A549 (cell line): Measurements from ENCODE around the gene UCP3. TPM values are rescaled to one million over a fixed set of nuclear protein-coding genes. Genes with fewer than 3 reads are reported as not detected.

Source experiments
- ATAC-seq, 2 experiments: fragments of 200-7000 bp in 1 of 2; fragments of >200 bp in 1 of 2; cut with Nextera tagmentation in 1 of 2; cut with Tn5 transposase in 1 of 2; 3 replicates each; pipeline versions ENCODE4 v1.8.0 to v1.9.1; 2018 to 2020; ENCODE audit warnings: mild to moderate bottlenecking in 1 of 2, moderate library complexity in 1 of 2
- CTCF ChIA-PET: fragments of 300-600 bp; sonication (Branson Sonifier 250); formaldehyde crosslinking; extraction: SDS; loops from one replicate; lab custom pipeline; 2021; ENCODE audit warnings: antibody characterized with exemption, inconsistent platforms; lab: Yijun Ruan, JAX
- POLR2A ChIA-PET: fragments of 350-600 bp; formaldehyde crosslinking; extraction: SDS; loops from one replicate; lab custom pipeline; 2021; ENCODE audit warnings: antibody characterized with exemption, inconsistent platforms; lab: Yijun Ruan, JAX
- DNase-seq, 2 experiments: peaks; one replicate each; pipeline versions ENCODE4 v3.0.0 to v3.0.0-alpha.2; 2011 to 2016; ENCODE audit warnings: low read depth in 1 of 2, low spot score in 1 of 2
- FAIRE-seq: peaks from 2 replicates; lab custom pipeline; 2011; peaks lifted over from hg19 to GRCh38; lab: Jason Lieb, UNC
- H3K27ac ChIP-seq, 2 experiments: fragments of >200 bp; sonication (Bioruptor Twin); formaldehyde crosslinking; 3 replicates each; pipeline ENCODE4 v1.5.1; 2016 to 2017
- H3K4me1 ChIP-seq: fragments of >200 bp; sonication (Bioruptor Twin); formaldehyde crosslinking; 3 replicates; pipeline ENCODE4 v1.6.1; 2016
- H3K4me2 ChIP-seq: fragments of >200 bp; sonication (Bioruptor Twin); formaldehyde crosslinking; 3 replicates; pipeline ENCODE4 v1.6.1; 2016
- H3K4me3 ChIP-seq: fragments of >200 bp; sonication (Bioruptor Twin); formaldehyde crosslinking; 3 replicates; pipeline ENCODE4 v1.5.1; 2016
- H3K9me3 ChIP-seq: fragments of >200 bp; sonication (Bioruptor Twin); formaldehyde crosslinking; 3 replicates; pipeline ENCODE4 v1.6.1; 2016
- CBX2 ChIP-seq: fragments of 200-600 bp; sonication (generic); IDR thresholded peaks from 2 replicates; pipeline ENCODE4 v1.6.1; 2016; ENCODE audit warnings: low read depth, mild to moderate bottlenecking, borderline replicate concordance
- CHD4 ChIP-seq: fragments of 200-600 bp; sonication (generic); IDR thresholded peaks from 2 replicates; pipeline ENCODE4 v1.6.1; 2016; ENCODE audit warnings: antibody characterized with exemption, mild to moderate bottlenecking, borderline replicate concordance
- E2F6 ChIP-seq: IDR thresholded peaks from 2 replicates; pipeline ENCODE4 v1.6.1; 2012; ENCODE audit warnings: low read depth, borderline replicate concordance
- JUNB ChIP-seq: fragments of >200 bp; sonication (Bioruptor Twin); formaldehyde crosslinking; IDR thresholded peaks from 2 replicates; pipeline ENCODE4 v1.6.1; 2016
- KDM1A ChIP-seq: fragments of 200-600 bp; sonication (generic); IDR thresholded peaks from 2 replicates; pipeline ENCODE4 v1.6.1; 2016; ENCODE audit warnings: low read depth, mild to moderate bottlenecking
- NFE2L2 ChIP-seq: fragments of 150-350 bp; conservative IDR thresholded peaks from 2 replicates; pipeline ENCODE4 v1.6.1; 2014; ENCODE audit warnings: low read length
- NPAS2 ChIP-seq: fragments of 250-450 bp; sonication (Bioruptor Pico); IDR thresholded peaks from 2 replicates; pipeline ENCODE4 v1.8.0; 2022; ENCODE audit warnings: mild to moderate bottlenecking, moderate library complexity, borderline replicate concordance
- POLR2A ChIP-seq: IDR thresholded peaks from 2 replicates; pipeline ENCODE4 v1.6.1; 2012; ENCODE audit warnings: mild to moderate bottlenecking, low read length
- RFX5 ChIP-seq: fragments of 450-650 bp; IDR thresholded peaks from 2 replicates; pipeline ENCODE4 v1.7.1; 2014; ENCODE audit warnings: antibody characterized with exemption, mild to moderate bottlenecking, moderate library complexity
- RNF2 ChIP-seq: fragments of 200-600 bp; sonication (generic); IDR thresholded peaks from 2 replicates; pipeline ENCODE4 v1.6.1; 2016; ENCODE audit warnings: low read depth, mild to moderate bottlenecking, antibody characterized with exemption, moderate library complexity, borderline replicate concordance
- TFCP2L1 ChIP-seq: fragments of 250-450 bp; sonication (Bioruptor Pico); IDR thresholded peaks from 2 replicates; pipeline ENCODE4 v1.5.0; 2021; ENCODE audit warnings: mild to moderate bottlenecking
- TP53 ChIP-seq: fragments of 250-450 bp; sonication (Bioruptor Pico); IDR thresholded peaks from 2 replicates; pipeline ENCODE4 v1.5.0; 2021; ENCODE audit warnings: mild to moderate bottlenecking, moderate library complexity
- ZFP36 ChIP-seq: fragments of 450-650 bp; IDR thresholded peaks from 2 replicates; pipeline ENCODE4 v1.6.1; 2014; ENCODE audit warnings: borderline replicate concordance; ENCODE audit not compliant: partially characterized antibody
- ZSCAN20 ChIP-seq: fragments of 250-450 bp; sonication (Bioruptor Pico); IDR thresholded peaks from 2 replicates; pipeline ENCODE4 v1.8.0; 2022; ENCODE audit warnings: mild to moderate bottlenecking, moderate library complexity
- WGBS: methylation state at CpG from one replicate; pipeline ENCODE4 v1.1.6; 2017; ENCODE audit errors: missing lambda C conversion rate; 5-methylcytosine and 5-hydroxymethylcytosine counted together
- polyA plus RNA-seq, 4 experiments: library from polyadenylated mRNA; depleted of rRNA in 3 of 4; stranded (reverse); fragments of >200 nt; fragmentation: RNase III in 1 of 4; extraction: RNeasy Plus Mini Kit Qiagen cat#74134 plus additional on column Dnase treatment in 1 of 4; gene quantifications; 2 replicates in 3 of 4; 3 replicates in 1 of 4; pipeline ENCODE4 v1.2.3, GENCODE V29; 2011 to 2017
- TF ChIP-seq, protein P1 (sequence below): IDR thresholded peaks from 2 replicates; pipeline ENCODE4 v1.6.1; 2012
- TF ChIP-seq, protein P2 (sequence below): fragments of 250-450 bp; sonication (Bioruptor Pico); IDR thresholded peaks from 2 replicates; pipeline ENCODE4 v1.5.0; 2021; ENCODE audit warnings: mild to moderate bottlenecking, moderate library complexity, borderline replicate concordance
- TF ChIP-seq, protein P3 (sequence below): fragments of 150-350 bp; IDR thresholded peaks from 2 replicates; pipeline ENCODE4 v1.6.1; 2014; ENCODE audit warnings: low read depth, mild to moderate bottlenecking, low read length
- TF ChIP-seq, protein P4 (sequence below): fragments of >200 bp; sonication (Bioruptor Twin); formaldehyde crosslinking; IDR thresholded peaks from 2 replicates; pipeline ENCODE4 v1.6.1; 2016

The UCP3 gene
- polyA plus RNA-seq, 2 of the 4 experiments (the other 2 are of a cell fraction): 1.3 to 1.5 TPM

DNA sequence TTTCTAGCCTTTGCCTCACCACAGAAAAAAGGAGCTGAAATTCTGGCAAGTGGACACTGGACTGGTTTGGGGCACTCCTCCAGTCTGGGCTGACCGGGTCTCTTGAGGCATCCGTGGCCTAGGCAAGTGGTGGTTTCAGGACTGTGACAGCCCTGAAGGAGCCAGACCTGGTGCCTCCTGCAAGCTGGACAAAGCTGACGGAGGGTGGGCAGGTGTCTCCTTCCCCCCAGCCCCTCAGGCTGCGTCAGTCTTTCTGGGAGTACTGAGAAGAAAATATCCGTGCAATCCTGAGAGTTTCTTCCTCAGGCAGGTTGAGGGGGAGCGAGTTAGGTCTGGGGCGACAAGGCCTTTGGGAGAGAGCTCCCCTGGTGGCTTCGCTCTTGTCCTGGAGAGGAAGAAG, 4.3 kb upstream of the UCP3 start:
- no peak for DNase-seq
- no peak for TF ChIP-seq TFCP2L1 (CRISPR knock-in tag)
- TF ChIP-seq TP53 (CRISPR knock-in tag): no peak
- TF ChIP-seq CHD4: no peak
- no peak for TF ChIP-seq RFX5
- TF ChIP-seq NFE2L2: no peak
- TF ChIP-seq, protein P1, sequence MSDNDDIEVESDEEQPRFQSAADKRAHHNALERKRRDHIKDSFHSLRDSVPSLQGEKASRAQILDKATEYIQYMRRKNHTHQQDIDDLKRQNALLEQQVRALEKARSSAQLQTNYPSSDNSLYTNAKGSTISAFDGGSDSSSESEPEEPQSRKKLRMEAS: no peak
- TF ChIP-seq, protein P2, sequence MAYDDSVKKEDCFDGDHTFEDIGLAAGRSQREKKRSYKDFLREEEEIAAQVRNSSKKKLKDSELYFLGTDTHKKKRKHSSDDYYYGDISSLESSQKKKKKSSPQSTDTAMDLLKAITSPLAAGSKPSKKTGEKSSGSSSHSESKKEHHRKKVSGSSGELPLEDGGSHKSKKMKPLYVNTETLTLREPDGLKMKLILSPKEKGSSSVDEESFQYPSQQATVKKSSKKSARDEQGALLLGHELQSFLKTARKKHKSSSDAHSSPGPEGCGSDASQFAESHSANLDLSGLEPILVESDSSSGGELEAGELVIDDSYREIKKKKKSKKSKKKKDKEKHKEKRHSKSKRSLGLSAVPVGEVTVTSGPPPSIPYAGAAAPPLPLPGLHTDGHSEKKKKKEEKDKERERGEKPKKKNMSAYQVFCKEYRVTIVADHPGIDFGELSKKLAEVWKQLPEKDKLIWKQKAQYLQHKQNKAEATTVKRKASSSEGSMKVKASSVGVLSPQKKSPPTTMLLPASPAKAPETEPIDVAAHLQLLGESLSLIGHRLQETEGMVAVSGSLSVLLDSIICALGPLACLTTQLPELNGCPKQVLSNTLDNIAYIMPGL (CRISPR knock-in tag): no peak
- TF ChIP-seq POLR2A: no peak
- TF ChIP-seq CBX2: no peak
- TF ChIP-seq, protein P3, sequence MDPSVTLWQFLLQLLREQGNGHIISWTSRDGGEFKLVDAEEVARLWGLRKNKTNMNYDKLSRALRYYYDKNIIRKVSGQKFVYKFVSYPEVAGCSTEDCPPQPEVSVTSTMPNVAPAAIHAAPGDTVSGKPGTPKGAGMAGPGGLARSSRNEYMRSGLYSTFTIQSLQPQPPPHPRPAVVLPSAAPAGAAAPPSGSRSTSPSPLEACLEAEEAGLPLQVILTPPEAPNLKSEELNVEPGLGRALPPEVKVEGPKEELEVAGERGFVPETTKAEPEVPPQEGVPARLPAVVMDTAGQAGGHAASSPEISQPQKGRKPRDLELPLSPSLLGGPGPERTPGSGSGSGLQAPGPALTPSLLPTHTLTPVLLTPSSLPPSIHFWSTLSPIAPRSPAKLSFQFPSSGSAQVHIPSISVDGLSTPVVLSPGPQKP: no peak
- no peak for TF ChIP-seq NPAS2 (CRISPR knock-in tag)
- no peak for TF ChIP-seq RNF2
- no peak for TF ChIP-seq JUNB
- no peak for TF ChIP-seq ZFP36
- no peak for TF ChIP-seq KDM1A
- no peak for TF ChIP-seq E2F6
- ChIA-PET POLR2A (no interaction called here), CTCF (no interaction called here)
- Histone ChIP-seq H3K4me3 (no peak overlapping the region), H3K27ac (no peak overlapping the region), H3K4me1 (no peaks in the 10 kb centered on the region), H3K9me3 (no peaks in the 10 kb centered on the region), H3K4me2 (no peak overlapping the region)
- ATAC-seq: no peak
- 91% methylated on average over 8 of the region's 8 CpGs for WGBS
- FAIRE-seq: no peak

DNA sequence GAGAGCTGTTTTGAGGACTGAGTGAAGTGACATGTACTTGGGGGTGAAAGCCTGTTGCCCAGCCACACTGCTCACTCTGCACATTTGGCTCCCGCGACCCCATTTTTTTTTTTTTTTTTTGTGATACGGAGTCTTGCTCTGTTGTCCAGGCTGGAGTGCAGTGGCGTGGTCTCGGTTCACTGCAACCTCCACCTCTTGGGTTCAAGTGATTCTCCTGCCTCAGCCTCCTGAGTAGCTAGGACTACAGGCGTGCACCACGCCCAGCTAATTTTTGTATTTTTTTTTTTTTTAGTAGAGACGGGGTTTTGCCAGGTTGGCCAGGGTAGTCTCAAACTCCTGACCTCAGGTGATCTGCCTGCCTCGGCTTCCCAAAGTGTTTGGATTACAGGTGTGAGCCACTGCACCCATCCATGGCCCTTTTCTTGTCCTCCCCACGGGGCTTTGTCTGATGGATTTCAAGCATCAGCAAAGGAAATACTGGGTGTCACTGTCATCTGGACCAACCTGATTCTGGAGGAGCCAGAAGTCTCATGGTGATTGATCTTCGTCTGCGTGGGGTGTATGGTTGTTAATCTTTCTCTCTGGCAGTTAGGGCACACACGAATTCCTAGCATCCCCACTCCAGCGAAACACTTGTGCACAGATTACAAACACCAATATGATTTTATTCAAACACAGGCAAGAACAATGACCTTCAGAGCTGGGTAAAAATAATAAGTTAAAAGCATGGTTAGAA, 3.4 kb upstream of the UCP3 start:
- no peak overlapping the region for H3K4me3 ChIP-seq
- ChIA-PET CTCF (no interaction called here), POLR2A (no interaction called here)
- no peak for FAIRE-seq
- H3K4me1 ChIP-seq: no peaks in the 10 kb centered on the region
- no peak overlapping the region for H3K4me2 ChIP-seq
- TF ChIP-seq, protein P3: no peak
- no peak for TF ChIP-seq ZSCAN20 (CRISPR knock-in tag)
- TF ChIP-seq, protein P4, sequence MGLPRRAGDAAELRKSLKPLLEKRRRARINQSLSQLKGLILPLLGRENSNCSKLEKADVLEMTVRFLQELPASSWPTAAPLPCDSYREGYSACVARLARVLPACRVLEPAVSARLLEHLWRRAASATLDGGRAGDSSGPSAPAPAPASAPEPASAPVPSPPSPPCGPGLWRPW: no peak
- TF ChIP-seq, all 56 proteins: peak for 0
- H3K27ac ChIP-seq: no peak overlapping the region
- no peaks in the 10 kb centered on the region for H3K9me3 ChIP-seq
- 92% methylated on average over 14 of the region's 14 CpGs for WGBS
- no peak for ATAC-seq
- DNase-seq: no peak
